ENCODE data around the gene OPCML.

Gene OPCML

GRCh38 chr11:133354069-133354468 lies 178.2 kb downstream of the OPCML start:
- no peak for DNase-seq

GRCh38 chr11:133350045-133350444 lies 182.3 kb downstream of the OPCML start:
- DNase-seq: no peak

GRCh38 chr11:133347988-133348387 lies 184.3 kb downstream of the OPCML start:
- DNase-seq: no peak

- DNase-seq: no peak
Observed at GRCh38 chr11:133346137-133346536, 186.2 kb downstream of the OPCML start.

- peak; percentile 3 for DNase-seq
Observed at GRCh38 chr11:133343951-133344350, 188.3 kb downstream of the OPCML start.

GRCh38 chr11:133339495-133340140 lies 192.7 kb downstream of the OPCML start:
- DNase-seq: no peak

GRCh38 chr11:133338588-133338987 lies 193.7 kb downstream of the OPCML start:
- no peak for DNase-seq

GRCh38 chr11:133337951-133338418 lies 194.3 kb downstream of the OPCML start:
- no peak for DNase-seq

- no peak for DNase-seq
Observed at GRCh38 chr11:133337193-133337592, 195.1 kb downstream of the OPCML start.

- DNase-seq: no peak
Observed at GRCh38 chr11:133331031-133331430, 201.3 kb downstream of the OPCML start.

GRCh38 chr11:133326849-133327248 lies 205.5 kb downstream of the OPCML start:
- no peak for DNase-seq

GRCh38 chr11:133326332-133326731 lies 206.0 kb downstream of the OPCML start:
- no peak for DNase-seq

GRCh38 chr11:133325711-133326110 lies 206.6 kb downstream of the OPCML start:
- no peak for DNase-seq

- no peak for DNase-seq
Observed at GRCh38 chr11:133323354-133323753, 208.9 kb downstream of the OPCML start.

GRCh38 chr11:133318221-133318620 lies 214.1 kb downstream of the OPCML start:
- no peak for DNase-seq

GRCh38 chr11:133311230-133311629 lies 221.1 kb downstream of the OPCML start:
- no peak for DNase-seq

- no peak for DNase-seq
Observed at GRCh38 chr11:133306019-133306418, 226.3 kb downstream of the OPCML start.

- DNase-seq: no peak
Observed at GRCh38 chr11:133305208-133305956, 226.9 kb downstream of the OPCML start.

GRCh38 chr11:133303262-133303661 lies 229.0 kb downstream of the OPCML start:
- no peak for DNase-seq

GRCh38 chr11:133302056-133302455 lies 230.2 kb downstream of the OPCML start:
- no peak for DNase-seq

- DNase-seq: no peak
Observed at GRCh38 chr11:133300666-133301065, 231.6 kb downstream of the OPCML start.

GRCh38 chr11:133291780-133292179 lies 240.5 kb downstream of the OPCML start:
- no peak for DNase-seq

GRCh38 chr11:133285359-133285758 lies 246.9 kb downstream of the OPCML start:
- DNase-seq: no peak

GRCh38 chr11:133284156-133284555 lies 248.1 kb downstream of the OPCML start:
- DNase-seq: no peak

GRCh38 chr11:133277886-133278285 lies 254.4 kb downstream of the OPCML start:
- no peak for DNase-seq
